ENCODE measurements around the gene DIAPH1.

DIAPH1 gene

GRCh38 chr5:141528291-141528984, 90.4 kb downstream of the DIAPH1 start:
- H3K4me3 ChIP-seq (ENCODE audit: low read depth, low read length) = no peak overlapping the region
- no peak for DNase-seq (ENCODE audit: low read depth)

DNA sequence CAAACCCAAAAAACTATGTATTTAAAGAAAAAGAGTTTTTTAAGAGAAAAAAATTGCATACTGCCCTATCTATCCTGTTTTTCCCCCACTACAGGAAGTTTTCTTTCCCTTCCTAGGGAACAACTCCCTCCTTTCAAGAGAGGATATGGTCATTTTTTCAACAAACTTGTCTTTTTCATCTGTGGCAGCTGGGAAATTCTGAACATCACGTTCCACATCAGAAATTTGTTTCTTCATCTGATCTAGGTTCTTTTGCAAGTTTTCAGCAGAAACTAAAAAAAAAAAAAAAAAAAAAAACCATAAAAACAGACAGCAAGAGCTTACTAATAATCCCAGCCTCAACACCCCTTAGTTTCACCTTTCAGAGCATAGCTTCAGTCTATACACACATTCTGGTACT, 91.4 kb downstream of the DIAPH1 start:
- DNase-seq (ENCODE audit: low read depth) = no peak
- H3K4me3 ChIP-seq (ENCODE audit: low read depth, low read length) = no peak overlapping the region

DNA sequence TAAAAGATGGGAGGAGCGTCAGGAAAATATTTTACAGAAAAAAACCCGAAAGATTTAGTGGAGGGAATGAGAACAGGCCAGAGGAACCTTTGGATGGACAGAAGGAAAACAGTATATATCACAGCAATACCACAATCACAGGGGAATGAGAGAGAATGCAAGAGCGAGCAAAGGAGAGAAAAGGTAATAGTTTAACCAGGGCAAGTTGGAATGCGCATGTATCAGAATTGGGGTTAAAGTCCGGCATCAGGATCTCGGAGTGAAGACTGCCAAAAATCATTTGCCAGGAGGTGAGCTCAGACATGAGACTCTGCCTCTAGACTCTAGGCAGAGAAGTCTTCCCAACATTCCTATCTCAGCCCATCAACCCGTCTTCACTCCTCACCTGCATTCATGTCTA, 93.1 kb downstream of the DIAPH1 start:
- no peak for DNase-seq (ENCODE audit: low read depth)
- no peak overlapping the region for H3K4me3 ChIP-seq (ENCODE audit: low read depth, low read length)

- peak; percentile 89 for DNase-seq (ENCODE audit: low read depth)
- H3K4me3 ChIP-seq (ENCODE audit: low read depth, low read length) = no peak overlapping the region
These were observed 93.9 kb downstream of the DIAPH1 start for GRCh38 chr5:141524604-141525597.

DNA sequence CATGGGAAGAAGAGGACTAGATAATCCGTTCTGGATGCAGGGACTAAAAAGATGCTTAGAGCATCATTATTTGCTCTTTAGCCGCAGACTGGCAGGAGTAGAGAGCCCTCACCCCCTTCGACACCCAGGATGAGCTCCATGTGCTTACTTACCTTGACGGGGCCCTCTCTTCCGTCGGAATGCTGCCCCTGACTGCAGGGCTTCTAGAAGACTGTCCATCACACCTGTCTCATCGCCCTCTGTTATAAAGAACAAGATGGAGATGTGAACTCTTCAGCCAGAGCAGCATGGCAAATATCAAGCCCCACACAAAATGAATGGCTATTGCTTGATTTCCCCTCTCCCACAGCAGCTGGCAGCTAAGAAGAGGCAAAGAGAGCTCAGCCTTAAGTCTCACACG, 94.8 kb downstream of the DIAPH1 start:
- no peak for DNase-seq (ENCODE audit: low read depth)
- H3K4me3 ChIP-seq (ENCODE audit: low read depth, low read length) = no peak overlapping the region

DNA sequence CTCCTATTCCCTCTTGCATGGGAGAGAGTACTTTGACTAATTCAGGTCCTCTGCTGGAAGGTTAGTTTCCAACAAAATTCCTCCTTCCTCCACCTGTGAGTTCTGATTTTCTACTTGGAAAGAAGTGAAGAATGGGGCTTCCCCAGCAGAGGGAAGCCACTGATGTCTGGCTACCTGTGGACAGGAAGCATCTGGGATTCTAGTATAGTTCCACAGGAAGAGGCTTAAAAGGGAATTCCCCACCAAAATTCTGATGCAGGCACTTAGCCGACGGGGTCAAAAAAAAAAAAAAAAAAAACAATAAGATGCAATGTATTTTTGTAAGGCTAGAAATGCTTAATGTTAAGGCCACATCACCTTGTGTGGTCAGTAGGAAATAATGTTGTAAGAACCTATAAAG, 96.5 kb downstream of the DIAPH1 start:
- no peak for DNase-seq (ENCODE audit: low read depth)
- H3K4me3 ChIP-seq (ENCODE audit: low read depth, low read length) = no peak overlapping the region

GRCh38 chr5:141521244-141521781, 97.5 kb downstream of the DIAPH1 start:
- DNase-seq (ENCODE audit: low read depth) = peak; percentile 99

DNA sequence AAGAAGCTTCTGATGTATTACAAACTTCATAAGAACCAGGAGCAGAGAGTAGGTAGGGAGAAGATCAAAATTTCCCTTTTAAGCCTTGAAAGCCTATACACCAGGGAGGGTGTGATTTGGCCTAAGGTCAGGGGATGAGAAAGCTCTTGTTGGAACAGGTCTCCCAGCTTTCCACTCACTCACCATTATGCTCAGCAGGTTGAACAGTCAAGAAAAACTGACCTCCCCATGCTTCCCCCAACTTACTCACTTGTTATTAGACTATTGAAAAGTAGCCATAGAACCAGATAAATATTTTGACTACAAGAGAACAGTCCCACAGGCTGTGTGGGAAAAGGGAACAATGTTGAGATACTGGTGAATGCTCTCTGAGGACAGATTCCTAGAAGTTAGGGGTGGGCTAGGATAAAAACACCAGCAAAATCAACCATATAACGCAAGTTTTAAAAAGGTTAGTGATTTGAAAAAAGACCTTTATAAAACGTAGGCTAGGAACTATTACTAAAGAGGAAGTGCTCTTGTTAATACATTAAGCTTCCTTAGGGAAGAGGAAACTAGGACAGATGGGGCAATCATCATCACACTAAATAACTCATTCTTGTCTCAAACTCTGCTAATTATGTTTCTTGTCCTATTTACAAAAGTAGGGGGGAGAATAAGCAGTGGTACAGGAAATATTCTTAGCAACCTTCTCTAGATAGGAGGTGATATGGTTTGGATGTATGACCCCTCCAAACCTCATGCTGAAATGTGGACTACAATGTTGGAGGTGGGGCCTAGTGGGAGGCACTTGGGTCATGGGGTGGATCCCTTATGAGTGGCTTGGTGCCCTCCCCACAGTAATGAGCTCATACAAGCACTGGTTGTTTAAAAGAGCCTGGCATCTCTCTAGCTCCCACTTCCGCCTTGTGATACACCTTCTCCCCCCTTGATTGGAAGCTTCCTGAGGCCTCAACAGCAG, 98.9 kb downstream of the DIAPH1 start:
- H3K4me3 ChIP-seq (ENCODE audit: low read depth, low read length) = no peak overlapping the region
- no peak for DNase-seq (ENCODE audit: low read depth)

More at GRCh38 chr5:141521244-141521781, 97.5 kb downstream of the DIAPH1 start:
- H3K4me3 ChIP-seq (ENCODE audit: low read depth, low read length) = no peak overlapping the region

DNA sequence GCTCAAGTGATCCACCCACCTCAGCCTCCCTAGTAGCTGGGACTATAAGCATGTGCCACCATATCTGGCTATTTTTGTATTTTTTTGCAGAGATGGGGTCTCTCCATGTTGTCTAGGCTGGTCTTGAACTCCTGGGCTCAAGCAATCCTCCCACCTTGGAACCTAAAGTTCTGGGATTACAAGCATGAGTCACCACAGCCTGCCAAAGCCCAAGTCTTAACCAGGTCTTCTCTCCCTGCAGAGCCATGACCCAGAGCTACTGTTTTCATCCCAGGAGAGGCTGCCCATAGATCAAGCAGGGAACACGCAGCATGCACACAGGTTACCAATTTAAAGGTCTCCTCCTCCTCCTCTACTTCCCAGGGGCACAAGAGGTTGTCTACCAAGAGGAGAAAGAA, 100.2 kb downstream of the DIAPH1 start:
- no peak overlapping the region for H3K4me3 ChIP-seq (ENCODE audit: low read depth, low read length)
- no peak for DNase-seq (ENCODE audit: low read depth)

DNA sequence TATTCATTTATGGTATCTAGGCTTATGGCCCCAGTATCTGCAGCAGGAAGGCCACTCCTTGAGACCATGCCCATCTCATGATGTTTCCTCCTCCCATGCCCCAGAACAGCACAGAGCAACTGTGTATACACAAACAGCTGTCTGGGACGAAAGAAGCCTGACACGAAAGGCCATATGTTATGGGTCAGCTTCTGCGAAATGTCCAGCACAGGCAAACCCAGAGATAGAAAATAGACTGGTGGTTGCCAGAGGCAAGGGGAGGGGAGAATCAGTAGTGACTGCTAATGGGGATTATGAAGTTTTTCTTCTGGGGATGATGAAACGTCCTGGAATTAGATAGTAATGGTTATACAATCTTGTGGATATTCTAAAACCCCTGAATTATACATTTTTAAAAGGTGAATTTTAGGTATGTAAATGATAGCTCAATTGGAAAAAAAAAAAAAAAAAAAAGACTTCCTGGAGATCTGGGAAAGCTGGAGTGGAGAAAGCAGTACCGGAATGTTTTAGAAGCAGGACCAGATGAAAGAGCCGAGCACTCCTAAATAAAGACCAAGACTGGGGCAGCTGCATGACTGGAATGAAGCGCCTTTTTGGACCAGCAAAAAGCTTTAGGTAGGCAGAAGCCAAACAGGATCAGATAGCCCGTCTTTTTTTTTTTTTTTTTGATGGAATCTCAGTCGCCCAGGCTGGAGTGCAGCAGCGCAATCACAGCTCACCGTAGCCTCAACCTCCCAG, 100.8 kb downstream of the DIAPH1 start:
- H3K4me3 ChIP-seq (ENCODE audit: low read depth, low read length) = no peak overlapping the region
- DNase-seq (ENCODE audit: low read depth) = no peak

GRCh38 chr5:141517312-141517711, 101.5 kb downstream of the DIAPH1 start:
- H3K4me3 ChIP-seq (ENCODE audit: low read depth, low read length) = no peak overlapping the region
- DNase-seq (ENCODE audit: low read depth) = no peak

DNA sequence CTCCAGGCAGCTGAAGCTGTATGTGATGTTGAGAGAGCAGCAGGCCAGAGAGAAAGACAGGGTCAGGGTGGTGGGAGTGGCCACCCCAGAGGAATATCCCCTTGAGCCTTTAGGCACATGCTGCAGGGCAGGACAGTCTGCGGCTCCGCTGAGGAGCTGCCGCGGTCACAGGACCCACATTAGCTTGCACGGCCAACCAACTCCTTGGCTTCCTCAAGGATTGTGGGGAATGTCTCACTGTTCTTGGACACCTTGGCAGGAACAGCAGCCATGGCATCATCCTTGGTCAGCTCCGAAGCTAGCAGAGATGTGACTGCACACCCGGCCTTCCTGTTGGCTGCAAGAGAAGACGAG, 102.2 kb downstream of the DIAPH1 start:
- no peak for DNase-seq (ENCODE audit: low read depth)
- H3K4me3 ChIP-seq (ENCODE audit: low read depth, low read length) = no peak overlapping the region

DNA sequence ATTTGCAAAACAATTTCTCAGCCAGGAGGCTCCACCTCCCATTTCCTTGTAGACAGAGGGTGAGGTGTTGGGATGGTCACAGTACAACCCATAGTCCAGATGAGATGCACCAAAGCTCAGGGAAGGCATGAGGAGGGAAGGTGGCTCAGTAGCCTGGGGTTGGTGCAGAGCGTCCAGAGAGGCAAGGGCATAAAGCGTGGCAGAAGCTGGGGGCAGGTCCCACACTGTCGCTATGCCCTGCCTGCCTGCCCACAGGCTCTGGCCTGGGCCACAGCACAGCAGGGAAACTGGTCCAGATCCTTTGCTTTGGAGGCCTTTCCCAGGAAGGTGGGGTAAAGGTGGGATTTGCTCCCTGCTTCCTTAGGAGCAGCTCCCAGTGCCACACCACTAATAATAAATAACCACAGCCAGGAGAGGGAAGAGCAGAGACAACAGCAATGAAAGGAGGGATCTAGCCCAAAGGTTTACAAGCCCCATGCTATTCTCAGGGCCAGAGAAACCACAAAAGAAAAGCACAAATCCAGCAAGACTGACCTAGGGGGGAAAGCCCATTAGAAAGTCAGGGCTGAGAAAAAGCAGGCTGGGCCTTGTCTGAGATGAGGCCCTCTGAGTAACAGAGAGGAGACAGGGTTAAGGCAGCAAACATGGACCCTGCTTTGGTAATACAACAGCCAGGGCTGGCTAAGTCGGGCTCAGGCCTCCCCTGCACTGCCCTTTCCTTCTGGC, 102.7 kb downstream of the DIAPH1 start:
- no peak overlapping the region for H3K4me3 ChIP-seq (ENCODE audit: low read depth, low read length)
- DNase-seq (ENCODE audit: low read depth) = no peak

GRCh38 chr5:141515141-141515540, 103.7 kb downstream of the DIAPH1 start:
- no peak for DNase-seq (ENCODE audit: low read depth)
- no peak overlapping the region for H3K4me3 ChIP-seq (ENCODE audit: low read depth, low read length)

GRCh38 chr5:141514330-141515133, 104.3 kb downstream of the DIAPH1 start:
- no peak for DNase-seq (ENCODE audit: low read depth)
- H3K4me3 ChIP-seq (ENCODE audit: low read depth, low read length) = peak overlapping the region; percentile 46

GRCh38 chr5:141513627-141514329, 105.0 kb downstream of the DIAPH1 start:
- DNase-seq (ENCODE audit: low read depth) = no peak
- H3K4me3 ChIP-seq (ENCODE audit: low read depth, low read length) = peak overlapping the region; percentile 46

Measured in skeletal muscle cell (primary cell).